Neural cell (in vitro differentiated cells): Measurements from ENCODE around the gene GFI1. TPM values are rescaled to one million over a fixed set of nuclear protein-coding genes. Genes with fewer than 3 reads are reported as not detected.
A peak's percentile ranks its signal among the peaks of the same experiment; 100 is the strongest.

ENCODE experiments used
- H2AFZ ChIP-seq: fragments of 200-600, 300-800 bp; sonication (generic), shearing (Covaris generic); 2 replicates; pipeline ENCODE4 v1.6.0; 2014; ENCODE audit warnings: low read depth, mild to moderate bottlenecking, antibody characterized with exemption, low read length, moderate library complexity
- H3F3A ChIP-seq: fragments of 200-600 bp; shearing (Covaris generic); 2 replicates; pipeline ENCODE4 v1.6.1; 2016; ENCODE audit warnings: mild to moderate bottlenecking, moderate library complexity, mixed read lengths, antibody characterized with exemption, low read length; ENCODE audit not compliant: insufficient read depth, poor library complexity, severe bottlenecking
- H3K27ac ChIP-seq: fragments of 200-600, 300-800 bp; sonication (generic), shearing (Covaris generic); 2 replicates; pipeline ENCODE4 v1.5.1; 2014; ENCODE audit warnings: mild to moderate bottlenecking, low read length, moderate library complexity
- H3K27me3 ChIP-seq: fragments of 300-800, 200-600 bp; sonication (generic), shearing (Covaris generic); 2 replicates; pipeline ENCODE4 v1.6.0; 2014; ENCODE audit warnings: mild to moderate bottlenecking, low read depth, low read length, moderate library complexity; ENCODE audit not compliant: insufficient read depth
- H3K36me3 ChIP-seq: fragments of 300-800, 200-600 bp; sonication (generic), shearing (Covaris generic); 2 replicates; pipeline ENCODE4 v1.5.1; 2014; ENCODE audit warnings: mild to moderate bottlenecking, antibody characterized with exemption, low read length, moderate library complexity; ENCODE audit not compliant: insufficient read depth
- H3K4me2 ChIP-seq: fragments of 300-800, 200-600 bp; sonication (generic), shearing (Covaris generic); 2 replicates; pipeline ENCODE4 v1.6.0; 2014; ENCODE audit warnings: mild to moderate bottlenecking, low read length
- H3K4me3 ChIP-seq: fragments of 300-800, 200-600 bp; sonication (generic), shearing (Covaris generic); 2 replicates; pipeline ENCODE4 v1.5.1; 2014; ENCODE audit warnings: mild to moderate bottlenecking, low read length, moderate library complexity
- H3K79me2 ChIP-seq: fragments of 200-600 bp; shearing (Covaris generic); replicated peaks from 2 replicates; pipeline ENCODE4 v1.6.0; 2014; ENCODE audit warnings: mild to moderate bottlenecking, low read length, moderate library complexity; ENCODE audit not compliant: insufficient read depth
- H3K9ac ChIP-seq: fragments of 300-800, 200-600 bp; sonication (generic), shearing (Covaris generic); 2 replicates; pipeline ENCODE4 v1.6.1; 2016; ENCODE audit warnings: mild to moderate bottlenecking, low read length, mixed read lengths
- H3K9me2 ChIP-seq: fragments of 200-600 bp; shearing (Covaris generic); 2 replicates; pipeline ENCODE4 v1.6.1; 2016; ENCODE audit warnings: mild to moderate bottlenecking, low read length, mixed read lengths; ENCODE audit not compliant: insufficient read depth
- H3K9me3 ChIP-seq: fragments of 200-600, 300-800 bp; sonication (generic), shearing (Covaris generic); 2 replicates; pipeline ENCODE4 v1.6.1; 2016; ENCODE audit warnings: mild to moderate bottlenecking, mixed run types, low read length, moderate library complexity, mixed read lengths
- H4K20me1 ChIP-seq: fragments of 200-600 bp; shearing (Covaris generic); 2 replicates; pipeline ENCODE4 v1.6.1; 2016; ENCODE audit warnings: mild to moderate bottlenecking, mixed run types; ENCODE audit not compliant: insufficient read depth
- CTCF ChIP-seq: fragments of 450-650 bp; IDR thresholded peaks from 2 replicates; pipeline ENCODE4 v1.5.1; 2014; ENCODE audit warnings: antibody characterized with exemption, mild to moderate bottlenecking, moderate library complexity; ENCODE audit not compliant: poor library complexity, severe bottlenecking
- EZH2 ChIP-seq: fragments of 200-600, 300-800 bp; shearing (Covaris generic), sonication (generic); IDR thresholded peaks from 2 replicates; pipeline ENCODE4 v1.6.1; 2014; ENCODE audit warnings: antibody characterized with exemption, low read length, borderline replicate concordance, mild to moderate bottlenecking; ENCODE audit not compliant: insufficient read depth, poor library complexity, severe bottlenecking
- POLR2AphosphoS5 ChIP-seq: IDR thresholded peaks from 2 replicates; pipeline ENCODE4 v1.6.1; 2012
- SMC3 ChIP-seq: fragments of 450-650 bp; conservative IDR thresholded peaks from 2 replicates; pipeline ENCODE4 v1.6.1; 2014; ENCODE audit warnings: antibody characterized with exemption, mild to moderate bottlenecking, moderate library complexity; ENCODE audit not compliant: poor library complexity
- polyA plus RNA-seq: library from polyadenylated mRNA; depleted of rRNA; stranded (reverse); fragments of >200 nt; gene quantifications from 2 replicates; pipeline ENCODE4 v1.2.3, GENCODE V29; 2014

GFI1 gene
- polyA plus RNA-seq, 1 donor from 2014 or later: not detected

- Histone ChIP-seq H3K27me3 (peaks cover 99% of the 10 kb centered on the region), H3K9me2 (no peaks in the 10 kb centered on the region), H3K79me2 (no peaks in the 10 kb centered on the region), H3K36me3 (no peaks in the 10 kb centered on the region), H3K27ac (no peak overlapping the region), H3K4me2 (no peak overlapping the region), H3K9ac (no peak overlapping the region), H3K4me3 (peak overlapping the region; percentile 25), H2AFZ (no peak overlapping the region), H3F3A (no peaks in the 10 kb centered on the region), H4K20me1 (no peaks in the 10 kb centered on the region), H3K9me3 (no peaks in the 10 kb centered on the region)
- TF ChIP-seq SMC3: no peak
- peak; percentile 88 for TF ChIP-seq EZH2
Observed at GRCh38 chr1:92482665-92483609, 3.8 kb downstream of the GFI1 start.

DNA sequence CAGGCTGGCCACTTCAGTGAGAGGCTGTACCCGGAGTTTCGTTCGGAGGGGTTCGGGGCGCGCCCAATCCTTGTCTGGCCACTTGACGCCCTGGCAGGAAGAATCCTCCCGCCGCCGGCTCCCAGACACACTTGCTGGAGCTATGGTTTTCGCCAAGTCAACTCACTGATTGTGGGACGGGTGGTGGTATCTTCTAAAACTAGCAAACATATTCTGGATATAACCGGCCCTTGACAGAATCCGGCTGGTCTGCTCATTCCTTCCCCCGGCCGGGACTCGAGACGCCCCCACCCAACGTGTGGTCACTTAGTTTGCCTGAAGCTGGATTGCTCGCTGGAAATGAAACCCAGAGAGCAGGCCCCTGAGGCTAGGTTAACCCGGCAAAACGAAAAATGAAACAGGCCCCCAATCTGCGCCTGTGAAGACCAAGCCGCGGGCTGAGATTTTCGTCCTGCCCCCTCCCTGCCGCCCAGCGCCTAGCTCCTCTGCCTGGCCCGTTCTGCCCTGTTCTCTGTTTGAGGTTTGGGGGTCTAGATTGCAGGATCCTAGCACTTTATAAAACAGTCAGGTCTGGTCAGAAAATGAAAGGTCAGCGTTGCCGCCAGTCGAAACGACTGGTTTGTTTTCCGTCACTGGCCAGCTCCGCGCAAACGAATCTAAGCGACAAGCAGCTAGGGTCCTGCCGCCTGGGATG is 4.6 kb downstream of the GFI1 start:
- Histone ChIP-seq H3K36me3 (no peaks in the 10 kb centered on the region), H3K9me2 (no peaks in the 10 kb centered on the region), H3K4me2 (no peak overlapping the region), H3K9me3 (no peaks in the 10 kb centered on the region), H3K9ac (no peak overlapping the region), H4K20me1 (no peaks in the 10 kb centered on the region), H3K27me3 (peaks cover 99% of the 10 kb centered on the region), H3K4me3 (no peak overlapping the region), H3F3A (no peaks in the 10 kb centered on the region), H3K79me2 (no peaks in the 10 kb centered on the region), H2AFZ (no peak overlapping the region), H3K27ac (no peak overlapping the region)
- peak; percentile 77 for TF ChIP-seq POLR2AphosphoS5
- TF ChIP-seq CTCF: no peak

DNA sequence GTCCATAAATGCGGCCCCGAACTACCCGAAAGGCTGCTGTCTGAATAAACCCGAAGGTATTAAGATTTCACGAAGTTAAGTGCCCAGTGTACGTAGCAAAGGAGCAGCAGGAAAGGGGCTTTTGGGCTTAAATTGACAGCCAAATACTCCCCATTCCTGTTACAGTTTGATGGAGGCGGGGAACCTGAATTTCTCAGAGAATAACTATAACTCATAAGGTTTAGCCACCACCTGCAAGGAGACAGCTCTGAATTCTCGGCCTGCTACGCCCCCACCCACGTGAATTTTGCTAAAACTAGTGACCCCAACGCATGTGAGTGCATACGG is 5.2 kb downstream of the GFI1 start:
- no peak overlapping the region for H3K27ac ChIP-seq
- H3K9ac ChIP-seq: no peak overlapping the region
- no peak overlapping the region for H3K4me2 ChIP-seq
- H3K27me3 ChIP-seq: peaks cover 99% of the 10 kb centered on the region
- no peaks in the 10 kb centered on the region for H3F3A ChIP-seq
- no peaks in the 10 kb centered on the region for H3K79me2 ChIP-seq
- TF ChIP-seq EZH2 (peak; percentile 33), POLR2AphosphoS5 (no peak)
- no peaks in the 10 kb centered on the region for H3K9me3 ChIP-seq
- H3K4me3 ChIP-seq: no peak overlapping the region
- no peak overlapping the region for H2AFZ ChIP-seq
- no peaks in the 10 kb centered on the region for H3K36me3 ChIP-seq
- no peaks in the 10 kb centered on the region for H3K9me2 ChIP-seq
- H4K20me1 ChIP-seq: no peaks in the 10 kb centered on the region
